Measurements from ENCODE around the gene NOTCH3.

GRCh38 chr19:15223649-15224361 is 23.0 kb upstream of the NOTCH3 start:
- TF ChIP-seq TAF1 (IDR thresholded peaks at IDR 0.05; ENCODE audit: low read depth, low read length) (no peak), POLR2A (IDR thresholded peaks at IDR 0.05; ENCODE audit: low read depth, low read length) (no peak), POLR2AphosphoS5 (IDR thresholded peaks at IDR 0.05; ENCODE audit: low read depth, low read length) (no peak)

All from GM12891 (cell line).